GM12878 (cell line): ENCODE measurements around the gene RIPK4. TPM values are rescaled to one million over a fixed set of nuclear protein-coding genes. Genes with fewer than 3 reads are reported as not detected.

ENCODE experiments used
- ATAC-seq: fragments of 200-7000 bp; cut with Tn5 transposase; 3 replicates; pipeline ENCODE4 v1.9.1; 2020; ENCODE audit warnings: mild to moderate bottlenecking, moderate library complexity
- BruUV-seq: library from RNA; stranded (reverse); fragments of 400-500 nt; replicated peaks from 2 replicates; lab custom pipeline; 2021; lab: Mats Ljungman, UMichigan
- CTCF ChIA-PET: fragments of 300-600 bp; sonication (Branson Sonifier 250); formaldehyde crosslinking; extraction: SDS; loops from one replicate; lab custom pipeline; 2021; ENCODE audit warnings: inconsistent platforms; lab: Yijun Ruan, JAX
- POLR2A ChIA-PET: fragments of 350-600 bp; formaldehyde crosslinking; extraction: SDS; loops from one replicate; lab custom pipeline; 2021; ENCODE audit warnings: inconsistent platforms; lab: Charles Lee
- RAD21 ChIA-PET: fragments of 300-600 bp; sonication (Branson Sonifier 250); formaldehyde crosslinking; loops from one replicate; lab custom pipeline; 2023; ENCODE audit warnings: antibody characterized with exemption; ENCODE audit not compliant: unreplicated experiment; lab: Charles Lee
- SMC1A ChIA-PET: fragments of 300-600 bp; sonication (Branson Sonifier 250); formaldehyde crosslinking; loops from one replicate; lab custom pipeline; 2023; ENCODE audit not compliant: unreplicated experiment, uncharacterized antibody; lab: Charles Lee
- DNase-seq: peaks from one replicate; pipeline ENCODE4 v3.0.0-alpha.2; 2011; ENCODE audit warnings: low read depth, low spot score
- FAIRE-seq: peaks from 3 replicates; lab custom pipeline; 2011; peaks lifted over from hg19 to GRCh38; lab: Jason Lieb, UNC
- H2AFZ ChIP-seq: 2 replicates; pipeline ENCODE4 v1.6.0; 2011; ENCODE audit warnings: low read depth, low read length, control low read depth; ENCODE audit not compliant: control insufficient read depth
- H3K27ac ChIP-seq: 2 replicates; pipeline ENCODE4 v1.5.1; 2011; ENCODE audit warnings: control low read depth; ENCODE audit not compliant: control insufficient read depth, insufficient read depth
- H3K27me3 ChIP-seq, 2 experiments: replicated peaks in 1 of 2; 2 replicates each; pipeline versions ENCODE4 v1.6.0 to v1.6.1; 2011; ENCODE audit warnings: low read length in 1 of 2; ENCODE audit not compliant: control insufficient read depth in 2 of 2, insufficient read depth in 2 of 2
- H3K36me3 ChIP-seq, 2 experiments: 2 replicates each; pipeline ENCODE4 v1.5.1; 2011; ENCODE audit warnings: low read length in 1 of 2; ENCODE audit not compliant: control insufficient read depth in 2 of 2, insufficient read depth in 2 of 2
- H3K4me1 ChIP-seq: 2 replicates; pipeline ENCODE4 v1.6.1; 2011; ENCODE audit warnings: mild to moderate bottlenecking, low read length, moderate library complexity, mixed read lengths; ENCODE audit not compliant: control insufficient read depth, insufficient read depth
- H3K4me2 ChIP-seq: 2 replicates; pipeline ENCODE4 v1.6.0; 2011; ENCODE audit warnings: control low read depth; ENCODE audit not compliant: control insufficient read depth, insufficient read depth
- H3K4me3 ChIP-seq: fragments of 200-600 bp; sonication (generic); 2 replicates; pipeline ENCODE4 v1.5.1; 2016
- H3K79me2 ChIP-seq: 2 replicates; pipeline ENCODE4 v1.6.0; 2011; ENCODE audit warnings: low read length; ENCODE audit not compliant: control insufficient read depth, insufficient read depth
- H3K9ac ChIP-seq: 2 replicates; pipeline ENCODE4 v1.8.0; 2011; ENCODE audit warnings: low read length, control low read depth, mixed read lengths; ENCODE audit not compliant: control insufficient read depth, insufficient read depth
- H3K9me3 ChIP-seq: replicated peaks from 3 replicates; pipeline ENCODE4 v1.5.1; 2011; ENCODE audit warnings: mild to moderate bottlenecking, low read length; ENCODE audit not compliant: control insufficient read depth, insufficient read depth
- H4K20me1 ChIP-seq: 2 replicates; pipeline ENCODE4 v1.6.0; 2011; ENCODE audit not compliant: control insufficient read depth, insufficient read depth
- BRCA1 ChIP-seq: IDR thresholded peaks from 2 replicates; pipeline ENCODE4 v1.6.1; 2011; ENCODE audit warnings: low read depth, low read length, improper control_type of control experiment
- CUX1 ChIP-seq: IDR thresholded peaks from 2 replicates; pipeline ENCODE4 v1.6.1; 2012; ENCODE audit warnings: improper control_type of control experiment, low read depth, low read length; ENCODE audit not compliant: insufficient replicate concordance
- DPF2 ChIP-seq: fragments of 450-650 bp; IDR thresholded peaks from 2 replicates; pipeline ENCODE4 v1.6.1; 2017; ENCODE audit warnings: mild to moderate bottlenecking
- ELK1 ChIP-seq: IDR thresholded peaks from 2 replicates; pipeline ENCODE4 v1.6.1; 2012; ENCODE audit warnings: low read depth, low read length, improper control_type of control experiment
- ETV6 ChIP-seq, 2 experiments: fragments of 450-650 bp in 1 of 2; IDR thresholded peaks in 1 of 2; conservative IDR thresholded peaks in 1 of 2; 2 replicates each; pipeline ENCODE4 v1.6.1; 2014; ENCODE audit warnings: antibody characterized with exemption in 1 of 2, borderline replicate concordance in 1 of 2, low read depth in 1 of 2, mild to moderate bottlenecking in 1 of 2, moderate library complexity in 1 of 2
- EZH2 ChIP-seq: IDR thresholded peaks from 2 replicates; pipeline ENCODE4 v1.6.1; 2012; ENCODE audit warnings: low read depth, mild to moderate bottlenecking, control low read depth, inconsistent platforms, low read length, borderline replicate concordance; ENCODE audit not compliant: control insufficient read depth
- FOS ChIP-seq: IDR thresholded peaks from 3 replicates; pipeline ENCODE4 v1.6.1; 2011; ENCODE audit warnings: borderline replicate concordance; ENCODE audit not compliant: insufficient read length; ENCODE audit errors: extremely low read depth
- HCFC1 ChIP-seq: fragments of 150-350 bp; IDR thresholded peaks from 2 replicates; pipeline ENCODE4 v1.6.1; 2014; ENCODE audit warnings: low read length
- IRF4 ChIP-seq: IDR thresholded peaks from 2 replicates; pipeline ENCODE4 v1.6.1; 2011; ENCODE audit warnings: low read depth, low read length
- KLF5 ChIP-seq: fragments of 450-650 bp; IDR thresholded peaks from 2 replicates; pipeline ENCODE4 v1.6.1; 2014; ENCODE audit warnings: mild to moderate bottlenecking; ENCODE audit not compliant: partially characterized antibody
- NKRF ChIP-seq: fragments of 450-650 bp; conservative IDR thresholded peaks from 2 replicates; pipeline ENCODE4 v1.6.1; 2017; ENCODE audit warnings: mild to moderate bottlenecking, moderate library complexity
- PAX8 ChIP-seq: fragments of 450-650 bp; IDR thresholded peaks from 2 replicates; pipeline ENCODE4 v1.6.1; 2017; ENCODE audit warnings: mild to moderate bottlenecking, moderate library complexity
- SMAD1 ChIP-seq: fragments of 450-650 bp; IDR thresholded peaks from 2 replicates; pipeline ENCODE4 v1.6.1; 2018; ENCODE audit warnings: mild to moderate bottlenecking, low read depth; ENCODE audit not compliant: partially characterized antibody
- SREBF2 ChIP-seq: IDR thresholded peaks from 2 replicates; pipeline ENCODE4 v1.6.1; 2012; ENCODE audit warnings: mild to moderate bottlenecking, low read length
- TCF12 ChIP-seq: IDR thresholded peaks from 2 replicates; pipeline ENCODE4 v1.6.1; 2011; ENCODE audit warnings: low read depth, mild to moderate bottlenecking, low read length
- WGBS: methylation state at CpG from one replicate; pipeline ENCODE4 v1.1.6; 2016; ENCODE audit warnings: low lambda C conversion rate; ENCODE audit not compliant: insufficient replicate concordance, insufficient coverage; ENCODE audit errors: missing lambda C conversion rate; 5-methylcytosine and 5-hydroxymethylcytosine counted together
- in situ Hi-C: fragments of 300-500 bp; cut with MboI; formaldehyde crosslinking; loops from 9 replicates; pipeline ENCODE4 v1.14.3; 2018; ENCODE audit warnings: mixed read lengths
- intact Hi-C: fragments of 100-400 bp; cut with micrococcal nuclease; formaldehyde crosslinking; loops from one replicate; pipeline ENCODE4 v1.14.2; 2022; ENCODE audit not compliant: unreplicated experiment
- polyA plus RNA-seq, 11 experiments: library from polyadenylated mRNA; depleted of rRNA in 4 of 11; unstranded in 6 of 11; stranded (reverse) in 5 of 11; fragments of >200 nt; fragmentation: Nextera tagmentation in 4 of 11; fragmentation: Illumina TruSeq in 1 of 11; extraction: Ambion mirVana in 4 of 11; extraction: Trizol in 1 of 11; gene quantifications; 1 replicate in 1 of 11; 2 replicates in 10 of 11; pipeline versions ENCODE4 v1.2.1 to v1.2.3, GENCODE V29; 2011 to 2016; ENCODE audit warnings: inconsistent platforms in 2 of 11, missing spikeins in 2 of 11, low read depth in 1 of 11
- total RNA-seq, 4 experiments: library from RNA; depleted of rRNA in 3 of 4; stranded (reverse); fragments of >200 nt in 3 of 4; fragmentation: Illumina TruSeq in 1 of 4; extraction: Trizol in 1 of 4; gene quantifications; 2 replicates each; pipeline versions ENCODE4 v1.2.1 to v1.2.3, GENCODE V29; 2013 to 2021

RIPK4 gene
- total and polyA plus RNA-seq, 10 of the 15 experiments (the other 5 are each of a cell fraction or from before 2014, with no cell fraction given) = 0.05 TPM; not detected in 9

GRCh38 chr21:41707960-41708330, 58.9 kb downstream of the RIPK4 start (continued):
- TF ChIP-seq CUX1 (no peak), PAX8 (no peak), DPF2 (no peak), HCFC1 (no peak)

GRCh38 chr21:41707231-41707959, 59.5 kb downstream of the RIPK4 start:
- no peak overlapping the region for H3K4me3 ChIP-seq
- in situ Hi-C loops (no loop called here), intact Hi-C loops (no loop called here)
- BruUV-seq = no TSS peak
- WGBS = 8% methylated on average over 6 of the region's 6 CpGs
- ChIA-PET CTCF (interaction anchor here (1.4 kb wide), 1 partner anchor 61 kb away, joined by 3 read pairs; no protein-coding TSS in a partner anchor), SMC1A (no interaction called here), RAD21 (no interaction called here), POLR2A (no interaction called here)
- H3K79me2 ChIP-seq = no peaks in the 10 kb centered on the region
- ATAC-seq (no peak), DNase-seq (no peak), FAIRE-seq (no peak)
- H4K20me1 ChIP-seq = no peaks in the 10 kb centered on the region
- no peak overlapping the region for H3K4me2 ChIP-seq
- no peaks in the 10 kb centered on the region for H3K36me3 ChIP-seq
- H3K27ac ChIP-seq = no peak overlapping the region
- H3K9ac ChIP-seq = no peak overlapping the region
- H3K27me3 ChIP-seq = no peaks in the 10 kb centered on the region; a peak in 2 of 4 replicates
- H2AFZ ChIP-seq = no peak overlapping the region
- H3K4me1 ChIP-seq = no peaks in the 10 kb centered on the region
- no peaks in the 10 kb centered on the region; the same call in 2 of the 3 replicates for H3K9me3 ChIP-seq
- TF ChIP-seq IRF4 (no peak), EZH2 (no peak), NKRF (no peak), SMAD1 (no peak), TCF12 (no peak), ELK1 (no peak), ETV6 (conservative IDR thresholded peaks at IDR 0.05 in 1 of 2, IDR thresholded peaks at IDR 0.05 in 1 of 2; ENCODE audit: borderline replicate concordance in 1 of 2, low read depth in 1 of 2) (no peak), FOS (no peak), BRCA1 (no peak), SREBF2 (no peak), KLF5 (no peak)
